Measurements from ENCODE around the gene CCDC183. TPM values are rescaled to one million over a fixed set of nuclear protein-coding genes. Genes with fewer than 3 reads are reported as not detected.

The CCDC183 gene
- total RNA-seq, 1 experiment from 2014 or later: 1.1 TPM

DNA sequence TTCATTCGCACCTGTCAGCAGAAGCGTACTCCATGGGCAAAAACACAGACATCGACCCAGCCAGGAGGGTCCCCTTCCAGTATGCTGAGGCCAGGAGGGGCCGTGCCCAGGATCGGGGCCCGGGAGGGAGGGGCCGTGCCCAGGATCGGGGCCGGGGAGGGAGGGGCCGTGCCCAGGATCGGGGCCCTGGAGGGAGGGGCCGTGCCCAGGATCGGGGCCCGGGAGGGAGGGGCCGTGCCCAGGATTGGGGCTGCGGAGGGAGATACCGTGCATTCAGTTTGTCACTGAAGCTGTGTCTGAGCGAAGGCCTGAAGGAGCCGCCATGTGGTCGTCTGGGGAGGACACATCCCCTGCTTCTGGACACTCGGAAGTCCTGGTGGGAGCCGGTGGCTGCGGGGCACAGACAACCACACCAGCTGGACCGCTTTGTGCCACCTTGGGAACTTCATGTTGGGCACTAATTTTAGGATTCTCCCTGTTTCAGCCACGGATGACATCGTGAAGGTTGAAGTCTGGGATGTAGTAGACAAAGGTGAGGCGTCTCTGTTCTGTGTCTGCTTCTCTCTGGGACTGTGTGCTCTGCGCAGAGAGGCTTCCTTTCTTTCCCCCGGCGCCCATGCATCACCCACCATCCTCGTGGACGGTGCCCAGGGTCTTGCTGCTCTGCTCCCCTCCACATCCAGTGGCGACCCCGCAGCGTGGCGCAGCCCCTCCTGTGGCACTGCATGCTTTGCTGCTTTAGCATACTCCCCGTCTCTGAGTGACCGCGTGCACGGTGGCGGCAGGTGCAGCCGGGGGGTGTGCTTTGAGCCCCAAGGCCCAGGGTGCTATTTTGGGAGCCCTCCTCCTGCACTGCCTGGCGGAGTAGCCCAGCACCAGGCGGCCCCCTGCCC lies 29.4 kb downstream of the CCDC183 start:
- H3K27ac Mint-ChIP-seq: no peak overlapping the region

More for the DNA sequence above, 29.4 kb downstream of the CCDC183 start:
- Histone ChIP-seq H4K5ac (ENCODE audit: insufficient read length, low read depth, low read length) (no peak overlapping the region), H2BK5ac (ENCODE audit: insufficient read length, low read length) (no peak overlapping the region), H3K4me2 (ENCODE audit: insufficient read depth, insufficient read length, low read length) (no peak overlapping the region), H2AFZ (ENCODE audit: low read length) (no peak overlapping the region), H2BK12ac (ENCODE audit: insufficient read length, low read depth, low read length) (no peak overlapping the region), H4K20me1 (ENCODE audit: control insufficient read depth, insufficient read depth, insufficient read length) (no peaks in the 10 kb centered on the region), H3K4ac (ENCODE audit: low read depth, low read length) (no peak overlapping the region), H3K18ac (ENCODE audit: insufficient read length, low read depth, low read length) (no peak overlapping the region), H3K56ac (ENCODE audit: insufficient read length, low read depth, low read length) (no peak overlapping the region), H3T11ph (ENCODE audit: low read length) (no peak overlapping the region), H3K23me2 (ENCODE audit: insufficient read length, low read depth, low read length, poor library complexity, severe bottlenecking) (peaks cover 10% of the 10 kb centered on the region), H2BK15ac (ENCODE audit: low read depth, low read length) (no peak overlapping the region), H4K8ac (replicated peaks; ENCODE audit: insufficient read length, low read depth, low read length) (no peak overlapping the region), H3K23ac (ENCODE audit: insufficient read length, low read depth, low read length) (no peak overlapping the region), H3K9ac (ENCODE audit: extremely low read depth, insufficient read length, low read length) (no peak overlapping the region), H3K79me2 (ENCODE audit: insufficient read depth, low read length) (peaks cover 4% of the 10 kb centered on the region; the same call in 1 of the 2 replicates), H2BK120ac (ENCODE audit: low read depth, low read length, poor library complexity, severe bottlenecking) (no peak overlapping the region), H2AK5ac (ENCODE audit: insufficient read length, low read length) (no peak overlapping the region), H3K4me1 (ENCODE audit: insufficient read depth, low read length) (peaks cover 3% of the 10 kb centered on the region), H3K79me1 (ENCODE audit: insufficient read depth, low read depth, low read length, poor library complexity, severe bottlenecking) (peaks cover 4% of the 10 kb centered on the region), H3K27me3 (ENCODE audit: insufficient read depth, low read length) (no peaks in the 10 kb centered on the region), H3K27ac (ENCODE audit: insufficient read length, low read depth, low read length) (no peak overlapping the region), H3K9me3 (ENCODE audit: control insufficient read depth, low read depth, low read length) (no peaks in the 10 kb centered on the region), H2BK20ac (ENCODE audit: low read depth, low read length, poor library complexity, severe bottlenecking) (no peak overlapping the region), H3K14ac (ENCODE audit: insufficient read depth, low read length) (no peak overlapping the region), H4K91ac (ENCODE audit: insufficient read length, low read depth, low read length) (no peak overlapping the region)
- H3K4me1 Mint-ChIP-seq: peaks cover 7 to 20% of the 10 kb centered on the region in 2 experiments
- H3K36me3 Mint-ChIP-seq (ENCODE audit: insufficient read depth in 1 of 3, low read depth in 3 of 3): peaks cover 11 to 42% (median 38%) of the 10 kb centered on the region in 3 experiments; a peak in 6 of 7 replicates
- WGBS (ENCODE audit: extremely low coverage, insufficient read length, low lambda C conversion rate): no CpG with 5 or more reads among the region's 44 CpGs
- H3K27me3 Mint-ChIP-seq (ENCODE audit: low read depth): no peaks in the 10 kb centered on the region
- H3K4me3 Mint-ChIP-seq: no peak overlapping the region
- no peak for DNase-seq
- no peaks in the 10 kb centered on the region for H3K9me3 Mint-ChIP-seq
- TF ChIP-seq, protein P1, sequence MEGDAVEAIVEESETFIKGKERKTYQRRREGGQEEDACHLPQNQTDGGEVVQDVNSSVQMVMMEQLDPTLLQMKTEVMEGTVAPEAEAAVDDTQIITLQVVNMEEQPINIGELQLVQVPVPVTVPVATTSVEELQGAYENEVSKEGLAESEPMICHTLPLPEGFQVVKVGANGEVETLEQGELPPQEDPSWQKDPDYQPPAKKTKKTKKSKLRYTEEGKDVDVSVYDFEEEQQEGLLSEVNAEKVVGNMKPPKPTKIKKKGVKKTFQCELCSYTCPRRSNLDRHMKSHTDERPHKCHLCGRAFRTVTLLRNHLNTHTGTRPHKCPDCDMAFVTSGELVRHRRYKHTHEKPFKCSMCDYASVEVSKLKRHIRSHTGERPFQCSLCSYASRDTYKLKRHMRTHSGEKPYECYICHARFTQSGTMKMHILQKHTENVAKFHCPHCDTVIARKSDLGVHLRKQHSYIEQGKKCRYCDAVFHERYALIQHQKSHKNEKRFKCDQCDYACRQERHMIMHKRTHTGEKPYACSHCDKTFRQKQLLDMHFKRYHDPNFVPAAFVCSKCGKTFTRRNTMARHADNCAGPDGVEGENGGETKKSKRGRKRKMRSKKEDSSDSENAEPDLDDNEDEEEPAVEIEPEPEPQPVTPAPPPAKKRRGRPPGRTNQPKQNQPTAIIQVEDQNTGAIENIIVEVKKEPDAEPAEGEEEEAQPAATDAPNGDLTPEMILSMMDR (conservative IDR thresholded peaks at IDR 0.05): no peak
